Suprapubic skin (tissue), 4 donors: ENCODE data around the gene HOXC5. TPM values are rescaled to one million over a fixed set of nuclear protein-coding genes. Genes with fewer than 3 reads are reported as not detected.

Experiments
- DNase-seq, 2 donors: peaks; one replicate each; pipeline ENCODE4 v3.0.0-alpha.2; 2019; ENCODE audit warnings: low spot score in 2 of 2
- H3K27ac ChIP-seq: fragments of 200-600 bp; sonication (generic); one replicate; pipeline ENCODE4 v1.5.1; 2019
- H3K27me3 ChIP-seq: fragments of 200-600 bp; sonication (generic); one replicate; pipeline ENCODE4 v1.5.1; 2019
- H3K36me3 ChIP-seq: fragments of 200-600 bp; sonication (generic); one replicate; pipeline ENCODE4 v1.5.1; 2019
- H3K4me1 ChIP-seq: fragments of 200-600 bp; sonication (generic); one replicate; pipeline ENCODE4 v1.5.1; 2019
- H3K4me3 ChIP-seq: fragments of 200-600 bp; sonication (generic); one replicate; pipeline ENCODE4 v1.5.1; 2019; ENCODE audit warnings: mild to moderate bottlenecking
- H3K9me3 ChIP-seq: fragments of 200-600 bp; sonication (generic); one replicate; pipeline ENCODE4 v1.5.1; 2019
- EP300 ChIP-seq: sonication (generic); formaldehyde crosslinking; IDR thresholded peaks from one replicate; pipeline ENCODE4 v1.6.1; 2017; ENCODE audit warnings: antibody characterized with exemption
- POLR2A ChIP-seq, 2 donors: fragments of 450-650 bp; IDR thresholded peaks; one replicate each; pipeline ENCODE4 v1.6.1; 2017; ENCODE audit warnings: antibody characterized with exemption in 2 of 2, mild to moderate bottlenecking in 2 of 2, moderate library complexity in 2 of 2
- POLR2AphosphoS5 ChIP-seq, 3 donors: sonication (generic); formaldehyde crosslinking; IDR thresholded peaks; one replicate each; pipeline ENCODE4 v1.6.1; 2017; ENCODE audit warnings: antibody characterized with exemption in 3 of 3
- WGBS: methylation state at CpG from one replicate; pipeline ENCODE4 v1.1.5; 2018; 5-methylcytosine and 5-hydroxymethylcytosine counted together
- total RNA-seq, 4 donors: library from RNA; depleted of rRNA; stranded (reverse); fragments of >200 nt; gene quantifications; one replicate each; pipeline ENCODE4 v1.1.0, GENCODE V29; 2016
- TF ChIP-seq, protein P1 (sequence below), 2 donors: fragments of 200-600 bp in 1 of 2; fragments of 450-650 bp in 1 of 2; sonication (generic) in 1 of 2; IDR thresholded peaks; one replicate each; pipeline ENCODE4 v1.5.1; 2016 to 2019; ENCODE audit warnings: antibody characterized with exemption in 2 of 2, mild to moderate bottlenecking in 1 of 2, moderate library complexity in 1 of 2

The HOXC5 gene
- total RNA-seq, 4 donors from 2014 or later: 0.26 to 3.5 (median 0.49) TPM; not detected in 1

DNA sequence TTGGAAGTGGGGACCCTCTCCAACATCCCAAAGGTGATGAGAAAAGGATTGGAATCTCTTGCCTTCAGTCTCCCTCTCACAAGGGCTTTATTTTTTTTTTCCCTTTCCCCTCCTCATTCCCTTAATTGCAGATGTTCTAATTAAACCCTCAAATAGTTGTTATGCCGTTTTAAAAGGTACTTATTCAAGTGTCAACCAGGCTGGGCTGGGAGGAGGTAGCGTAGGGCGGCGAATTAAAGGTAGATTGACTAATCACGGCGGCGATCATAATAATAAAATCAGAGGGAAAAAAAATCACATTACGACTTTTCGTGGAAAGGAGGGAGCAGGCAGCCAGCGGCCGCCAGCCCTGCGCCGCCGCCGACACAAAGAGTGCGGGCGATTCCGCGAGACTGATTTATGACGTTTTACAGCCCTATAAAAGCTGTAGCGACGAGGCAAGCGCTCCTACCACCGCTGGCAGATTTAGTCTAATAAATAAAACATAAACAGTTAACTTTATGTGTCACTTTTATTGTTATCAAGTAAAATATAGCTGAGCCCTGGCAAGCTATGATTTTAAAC lies 19.1 kb downstream of the HOXC5 start:
- H3K4me1 ChIP-seq: peaks cover 30% of the 10 kb centered on the region
- no peaks in the 10 kb centered on the region for H3K36me3 ChIP-seq
- peaks cover 13% of the 10 kb centered on the region for H3K27me3 ChIP-seq
- no peak for TF ChIP-seq POLR2AphosphoS5 (IDR thresholded peaks at IDR 0.05)
- TF ChIP-seq, protein P1, sequence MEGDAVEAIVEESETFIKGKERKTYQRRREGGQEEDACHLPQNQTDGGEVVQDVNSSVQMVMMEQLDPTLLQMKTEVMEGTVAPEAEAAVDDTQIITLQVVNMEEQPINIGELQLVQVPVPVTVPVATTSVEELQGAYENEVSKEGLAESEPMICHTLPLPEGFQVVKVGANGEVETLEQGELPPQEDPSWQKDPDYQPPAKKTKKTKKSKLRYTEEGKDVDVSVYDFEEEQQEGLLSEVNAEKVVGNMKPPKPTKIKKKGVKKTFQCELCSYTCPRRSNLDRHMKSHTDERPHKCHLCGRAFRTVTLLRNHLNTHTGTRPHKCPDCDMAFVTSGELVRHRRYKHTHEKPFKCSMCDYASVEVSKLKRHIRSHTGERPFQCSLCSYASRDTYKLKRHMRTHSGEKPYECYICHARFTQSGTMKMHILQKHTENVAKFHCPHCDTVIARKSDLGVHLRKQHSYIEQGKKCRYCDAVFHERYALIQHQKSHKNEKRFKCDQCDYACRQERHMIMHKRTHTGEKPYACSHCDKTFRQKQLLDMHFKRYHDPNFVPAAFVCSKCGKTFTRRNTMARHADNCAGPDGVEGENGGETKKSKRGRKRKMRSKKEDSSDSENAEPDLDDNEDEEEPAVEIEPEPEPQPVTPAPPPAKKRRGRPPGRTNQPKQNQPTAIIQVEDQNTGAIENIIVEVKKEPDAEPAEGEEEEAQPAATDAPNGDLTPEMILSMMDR (IDR thresholded peaks at IDR 0.05): no peak
- no peak for TF ChIP-seq EP300
- TF ChIP-seq POLR2A (IDR thresholded peaks at IDR 0.05): no peak
- no peaks in the 10 kb centered on the region for H3K9me3 ChIP-seq
- H3K27ac ChIP-seq: peak overlapping the region; percentile 44
- peak overlapping the region; percentile 36 for H3K4me3 ChIP-seq
- no peak for DNase-seq
- 8% methylated on average over 24 of the region's 24 CpGs for WGBS

DNA sequence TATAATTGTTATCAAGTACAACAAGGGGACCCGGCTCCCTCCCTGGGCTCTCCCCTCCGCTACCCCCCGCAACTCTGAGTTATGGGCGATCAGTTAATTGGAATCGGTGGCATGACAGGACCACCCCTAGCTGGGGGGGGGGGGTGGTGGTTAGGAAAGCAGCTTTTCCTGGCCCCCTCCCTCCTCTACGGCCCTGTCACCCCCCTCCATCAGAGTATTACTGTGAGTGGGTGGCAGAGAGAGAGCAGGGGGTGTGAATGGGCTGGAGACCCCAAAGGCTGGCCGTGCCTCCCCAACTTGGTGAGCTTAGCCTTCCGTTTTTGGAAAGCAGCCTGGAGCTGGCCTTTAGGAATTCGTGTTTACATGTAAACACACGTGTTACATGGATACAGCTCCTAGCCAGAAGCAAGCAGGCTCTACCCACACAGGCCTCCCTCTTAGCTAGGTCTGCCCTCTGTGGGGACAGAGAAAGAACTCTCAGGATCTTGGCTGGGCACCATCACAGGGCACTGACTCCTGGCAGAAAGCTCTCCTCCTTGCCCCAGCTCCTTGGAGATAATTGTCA lies 19.7 kb downstream of the HOXC5 start:
- H3K27me3 ChIP-seq: peaks cover 12% of the 10 kb centered on the region
- no peak for DNase-seq
- H3K9me3 ChIP-seq: no peaks in the 10 kb centered on the region
- peak overlapping the region; percentile 36 for H3K4me3 ChIP-seq
- TF ChIP-seq POLR2AphosphoS5 (IDR thresholded peaks at IDR 0.05): no peak
- TF ChIP-seq, protein P1 (IDR thresholded peaks at IDR 0.05): no peak
- no peak for TF ChIP-seq POLR2A (IDR thresholded peaks at IDR 0.05)
- H3K36me3 ChIP-seq: no peaks in the 10 kb centered on the region
- H3K27ac ChIP-seq: peak overlapping the region; percentile 12
- WGBS: 21% methylated on average over 10 of the region's 10 CpGs
- H3K4me1 ChIP-seq: peaks cover 28% of the 10 kb centered on the region

DNA sequence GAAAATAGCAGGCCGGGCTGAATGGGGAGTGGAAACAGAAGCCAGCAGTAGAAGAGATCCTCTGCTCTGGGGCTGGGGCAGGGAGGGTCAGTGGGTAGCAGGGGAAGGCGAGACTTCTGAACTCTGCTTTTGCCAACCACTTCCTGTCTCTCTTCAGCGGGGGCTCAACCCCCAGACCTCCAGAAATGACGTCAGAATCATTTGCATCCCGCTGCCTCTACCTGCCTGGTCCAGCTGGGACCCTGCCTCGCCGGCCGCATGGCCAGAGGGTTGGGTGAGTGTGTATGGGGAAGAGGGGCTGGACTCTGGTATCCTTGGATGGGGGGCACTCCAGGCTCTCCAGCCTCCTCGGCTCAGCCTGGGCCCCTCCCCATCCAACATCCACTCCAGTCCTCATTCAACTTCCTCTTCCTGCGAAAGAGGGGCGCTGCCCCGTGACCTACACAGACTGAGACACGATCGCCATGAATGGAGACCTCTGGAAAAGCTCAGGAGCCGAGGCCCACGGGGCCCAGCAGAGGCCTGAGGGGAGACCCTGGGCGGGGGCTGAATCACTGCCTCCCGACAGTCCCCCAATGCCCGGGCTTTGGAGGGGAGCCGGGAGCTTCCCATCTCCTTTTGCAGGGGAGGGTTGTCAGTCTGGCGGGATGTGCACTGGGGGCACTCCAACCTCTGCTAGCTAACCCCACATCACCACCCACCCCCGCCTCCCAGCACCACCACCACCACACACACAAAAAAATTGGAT lies 20.3 kb downstream of the HOXC5 start:
- Histone ChIP-seq H3K9me3 (no peaks in the 10 kb centered on the region), H3K36me3 (no peaks in the 10 kb centered on the region), H3K4me3 (peak overlapping the region; percentile 36), H3K27ac (peak overlapping the region; percentile 12), H3K27me3 (peaks cover 12% of the 10 kb centered on the region), H3K4me1 (peaks cover 28% of the 10 kb centered on the region)
- 36% methylated on average over 8 of the region's 22 CpGs for WGBS
- TF ChIP-seq POLR2A (IDR thresholded peaks at IDR 0.05) (no peak), POLR2AphosphoS5 (IDR thresholded peaks at IDR 0.05) (no peak), EP300 (no peak)
- TF ChIP-seq, protein P1 (IDR thresholded peaks at IDR 0.05): no peak
- DNase-seq: no peak

DNA sequence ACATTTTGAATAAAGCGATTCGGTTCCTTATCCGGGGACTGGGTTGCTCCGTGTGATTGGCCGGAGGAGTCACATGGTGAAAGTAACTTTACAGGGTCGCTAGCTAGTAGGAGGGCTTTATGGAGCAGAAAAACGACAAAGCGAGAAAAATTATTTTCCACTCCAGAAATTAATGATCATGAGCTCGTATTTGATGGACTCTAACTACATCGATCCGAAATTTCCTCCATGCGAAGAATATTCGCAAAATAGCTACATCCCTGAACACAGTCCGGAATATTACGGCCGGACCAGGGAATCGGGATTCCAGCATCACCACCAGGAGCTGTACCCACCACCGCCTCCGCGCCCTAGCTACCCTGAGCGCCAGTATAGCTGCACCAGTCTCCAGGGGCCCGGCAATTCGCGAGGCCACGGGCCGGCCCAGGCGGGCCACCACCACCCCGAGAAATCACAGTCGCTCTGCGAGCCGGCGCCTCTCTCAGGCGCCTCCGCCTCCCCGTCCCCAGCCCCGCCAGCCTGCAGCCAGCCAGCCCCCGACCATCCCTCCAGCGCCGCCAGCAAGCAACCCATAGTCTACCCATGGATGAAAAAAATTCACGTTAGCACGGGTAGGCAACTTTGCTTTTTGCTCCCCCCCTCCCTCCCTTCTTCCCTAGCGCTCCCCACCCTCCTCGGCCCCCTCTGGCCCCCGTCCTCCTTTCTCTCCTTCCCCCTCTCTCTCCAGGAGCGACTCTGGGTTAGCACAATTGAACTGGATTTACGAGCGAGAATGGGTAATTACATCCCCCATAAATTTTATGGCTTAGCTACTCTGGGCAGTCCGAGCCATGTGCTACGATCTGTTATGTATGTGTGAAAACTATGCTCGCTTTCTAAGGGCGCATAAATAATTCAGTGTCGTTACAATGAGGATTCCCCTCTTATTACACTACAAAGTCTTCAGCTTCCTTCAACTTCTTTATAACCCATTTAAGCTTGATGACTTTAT lies 21.2 kb downstream of the HOXC5 start, which contains the start of gene HOXC4:
HOXC4 (plus strand) TSS at position 85 of the 991 bp plus-strand sequence; CDS start at position 173, 88 bp downstream.
- DNase-seq: no peak
- no peaks in the 10 kb centered on the region for H3K9me3 ChIP-seq
- 75% methylated on average over 48 of the region's 52 CpGs for WGBS
- H3K36me3 ChIP-seq: no peaks in the 10 kb centered on the region
- H3K27me3 ChIP-seq: peaks cover 12% of the 10 kb centered on the region
- H3K4me1 ChIP-seq: peaks cover 28% of the 10 kb centered on the region
- peak within 1 kb of the TSS; percentile 12 for H3K27ac ChIP-seq
- no peak for TF ChIP-seq EP300
- no peak for TF ChIP-seq POLR2AphosphoS5 (IDR thresholded peaks at IDR 0.05)
- TF ChIP-seq, protein P1 (IDR thresholded peaks at IDR 0.05): no peak
- TF ChIP-seq POLR2A (IDR thresholded peaks at IDR 0.05): no peak
- H3K4me3 ChIP-seq: peak within 1 kb of the TSS; percentile 36
